DOHH2 (cell line): Measurements from ENCODE around the gene SAT2.
"Not testable (repeated sequence)": the region's sequence is repeated elsewhere in the genome, so short reads cannot be mapped to it uniquely, and the experiment has no call there.

Experiments
- H3F3A ChIP-seq: fragments of 200-600 bp; sonication (generic), shearing (Covaris generic); 2 replicates; pipeline ENCODE4 v1.6.0; 2016; ENCODE audit warnings: antibody characterized with exemption, mild to moderate bottlenecking; ENCODE audit not compliant: control insufficient read depth, insufficient read depth
- H3K27ac ChIP-seq: fragments of 200-600 bp; sonication (generic); 2 replicates; pipeline ENCODE4 v1.5.1; 2014; ENCODE audit warnings: low read depth, mild to moderate bottlenecking, low read length, moderate library complexity
- H3K27me3 ChIP-seq: fragments of 200-600 bp; sonication (generic); 2 replicates; pipeline ENCODE4 v1.6.1; 2014; ENCODE audit warnings: mild to moderate bottlenecking, low read length, mixed read lengths; ENCODE audit not compliant: control insufficient read depth
- H3K36me3 ChIP-seq: fragments of 200-600 bp; sonication (generic); 2 replicates; pipeline ENCODE4 v1.6.1; 2014; ENCODE audit warnings: mild to moderate bottlenecking, low read length, moderate library complexity, mixed read lengths; ENCODE audit not compliant: control insufficient read depth
- H3K4me1 ChIP-seq: fragments of 200-600 bp; sonication (generic); 2 replicates; pipeline ENCODE4 v1.6.1; 2014; ENCODE audit warnings: mild to moderate bottlenecking, low read length, mixed read lengths; ENCODE audit not compliant: control insufficient read depth
- H3K4me2 ChIP-seq: fragments of 200-600 bp; sonication (generic); 2 replicates; pipeline ENCODE4 v1.6.0; 2014; ENCODE audit warnings: mild to moderate bottlenecking, low read length, moderate library complexity
- H3K4me3 ChIP-seq: fragments of 200-600 bp; sonication (generic); 2 replicates; pipeline ENCODE4 v1.5.1; 2014; ENCODE audit warnings: mild to moderate bottlenecking, low read length, mixed read lengths
- H3K79me2 ChIP-seq: fragments of 200-600 bp; sonication (generic); 2 replicates; pipeline ENCODE4 v1.6.1; 2014; ENCODE audit warnings: mild to moderate bottlenecking, low read length, mixed read lengths; ENCODE audit not compliant: control insufficient read depth
- H3K9me2 ChIP-seq: fragments of 200-600 bp; sonication (generic); replicated peaks from 2 replicates; pipeline ENCODE4 v1.6.1; 2014; ENCODE audit warnings: mild to moderate bottlenecking, low read length, mixed read lengths; ENCODE audit not compliant: control insufficient read depth
- H3K9me3 ChIP-seq: fragments of 200-600 bp; sonication (generic); 2 replicates; pipeline ENCODE4 v1.6.1; 2014; ENCODE audit warnings: antibody characterized with exemption, low read length, mixed read lengths; ENCODE audit not compliant: control insufficient read depth, insufficient read depth
- H4K20me1 ChIP-seq: fragments of 200-600 bp; sonication (generic); 2 replicates; pipeline ENCODE4 v1.6.0; 2014; ENCODE audit warnings: low read depth, mild to moderate bottlenecking, antibody characterized with exemption, low read length, moderate library complexity; ENCODE audit not compliant: control insufficient read depth, insufficient read depth
- EZH2phosphoT487 ChIP-seq: fragments of 200-600 bp; sonication (generic); IDR thresholded peaks from 2 replicates; pipeline ENCODE4 v1.6.1; 2017; ENCODE audit warnings: borderline replicate concordance, mild to moderate bottlenecking, antibody characterized with exemption, low read length, moderate library complexity, mixed read lengths
- TF ChIP-seq, protein P1 (sequence below): fragments of 200-600 bp; sonication (generic); IDR thresholded peaks from one replicate; pipeline ENCODE4 v1.5.1; 2014; ENCODE audit warnings: antibody characterized with exemption, mild to moderate bottlenecking, low read depth, low read length; ENCODE audit not compliant: poor library complexity, severe bottlenecking

The SAT2 gene

DNA sequence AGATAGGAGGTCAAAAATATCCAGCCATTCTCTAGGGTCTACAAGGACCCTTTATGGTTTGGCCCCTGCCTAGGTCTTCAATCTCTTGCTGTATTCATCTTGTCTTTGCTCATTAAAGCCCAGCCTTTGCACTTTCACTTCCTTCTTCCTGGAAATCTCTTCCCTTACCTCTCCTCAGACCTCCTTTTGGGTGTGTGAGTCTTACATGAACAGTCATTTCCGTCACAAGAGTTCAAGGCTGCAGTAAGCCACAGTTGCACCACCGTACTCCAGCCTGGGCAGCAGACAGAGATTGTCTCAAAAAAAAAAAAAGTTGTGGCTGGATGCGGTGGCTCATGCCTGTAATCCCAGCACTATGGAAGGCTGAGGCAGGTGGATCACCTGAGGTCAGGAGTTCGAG lies 17.2 kb upstream of the SAT2 start:
- H3K27me3 ChIP-seq: peaks cover 6% of the 10 kb centered on the region
- no peak overlapping the region for H3K27ac ChIP-seq
- H3K79me2 ChIP-seq: no peaks in the 10 kb centered on the region
- H3K9me3 ChIP-seq: no peaks in the 10 kb centered on the region
- H3K4me3 ChIP-seq: no peak overlapping the region
- no peaks in the 10 kb centered on the region for H3K36me3 ChIP-seq
- TF ChIP-seq, protein P1, sequence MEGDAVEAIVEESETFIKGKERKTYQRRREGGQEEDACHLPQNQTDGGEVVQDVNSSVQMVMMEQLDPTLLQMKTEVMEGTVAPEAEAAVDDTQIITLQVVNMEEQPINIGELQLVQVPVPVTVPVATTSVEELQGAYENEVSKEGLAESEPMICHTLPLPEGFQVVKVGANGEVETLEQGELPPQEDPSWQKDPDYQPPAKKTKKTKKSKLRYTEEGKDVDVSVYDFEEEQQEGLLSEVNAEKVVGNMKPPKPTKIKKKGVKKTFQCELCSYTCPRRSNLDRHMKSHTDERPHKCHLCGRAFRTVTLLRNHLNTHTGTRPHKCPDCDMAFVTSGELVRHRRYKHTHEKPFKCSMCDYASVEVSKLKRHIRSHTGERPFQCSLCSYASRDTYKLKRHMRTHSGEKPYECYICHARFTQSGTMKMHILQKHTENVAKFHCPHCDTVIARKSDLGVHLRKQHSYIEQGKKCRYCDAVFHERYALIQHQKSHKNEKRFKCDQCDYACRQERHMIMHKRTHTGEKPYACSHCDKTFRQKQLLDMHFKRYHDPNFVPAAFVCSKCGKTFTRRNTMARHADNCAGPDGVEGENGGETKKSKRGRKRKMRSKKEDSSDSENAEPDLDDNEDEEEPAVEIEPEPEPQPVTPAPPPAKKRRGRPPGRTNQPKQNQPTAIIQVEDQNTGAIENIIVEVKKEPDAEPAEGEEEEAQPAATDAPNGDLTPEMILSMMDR: no peak
- TF ChIP-seq EZH2phosphoT487: no peak
- no peak overlapping the region for H3K4me2 ChIP-seq
- no peaks in the 10 kb centered on the region for H3F3A ChIP-seq
- H4K20me1 ChIP-seq: no peaks in the 10 kb centered on the region
- peaks cover 7% of the 10 kb centered on the region for H3K4me1 ChIP-seq
- H3K9me2 ChIP-seq: no peaks in the 10 kb centered on the region

DNA sequence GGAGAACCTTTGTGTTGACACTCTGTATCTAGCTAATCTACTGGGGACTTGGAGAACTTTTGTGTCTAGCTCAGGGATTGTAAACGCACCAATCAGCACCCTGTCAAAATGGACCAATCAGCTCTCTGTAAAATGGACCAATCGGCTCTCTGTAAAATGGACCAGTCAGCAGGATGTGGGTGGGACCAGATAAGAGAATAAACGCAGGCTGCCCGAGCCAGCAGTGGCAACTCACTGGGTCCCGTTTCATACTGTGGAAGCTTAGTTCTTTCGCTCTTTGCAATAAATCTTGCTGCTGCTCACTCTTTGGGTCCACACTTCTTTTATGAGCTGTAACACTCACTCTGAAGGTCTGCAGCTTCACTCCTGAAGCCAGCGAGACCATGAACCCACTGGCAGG lies 14.0 kb upstream of the SAT2 start:
- H3K9me2 ChIP-seq: not testable (repeated sequence)

DNA sequence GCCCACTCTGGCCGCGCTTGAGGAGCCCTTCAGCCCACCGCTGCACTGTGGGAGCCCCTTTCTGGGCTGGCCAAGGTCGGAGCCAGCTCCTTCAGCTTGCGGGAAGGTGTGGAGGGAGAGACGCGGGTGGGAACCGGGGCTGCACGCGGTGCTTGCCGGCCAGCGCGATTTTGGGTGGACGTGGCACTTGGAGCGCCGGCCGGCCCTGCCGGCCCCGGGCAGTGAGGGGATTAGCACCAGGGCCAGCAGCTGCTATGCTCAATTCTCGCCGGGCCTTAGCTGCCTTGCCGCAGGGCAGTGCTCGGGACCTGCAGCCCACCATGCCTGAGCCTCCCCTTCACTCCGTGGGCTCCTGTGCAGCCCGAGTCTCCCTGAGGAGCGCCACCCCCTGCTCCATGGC lies 13.2 kb upstream of the SAT2 start:
- no peaks in the 10 kb centered on the region for H3K36me3 ChIP-seq
- H3K79me2 ChIP-seq: no peaks in the 10 kb centered on the region
- peaks cover 7% of the 10 kb centered on the region for H3K4me1 ChIP-seq
- no peaks in the 10 kb centered on the region for H3K9me3 ChIP-seq
- no peak for TF ChIP-seq EZH2phosphoT487
- TF ChIP-seq, protein P1: no peak
- H4K20me1 ChIP-seq: no peaks in the 10 kb centered on the region
- no peaks in the 10 kb centered on the region for H3K9me2 ChIP-seq
- H3K27ac ChIP-seq: no peak overlapping the region
- no peak overlapping the region for H3K4me2 ChIP-seq
- no peaks in the 10 kb centered on the region for H3K27me3 ChIP-seq
- H3K4me3 ChIP-seq: no peak overlapping the region
- H3F3A ChIP-seq: no peaks in the 10 kb centered on the region

More for the DNA sequence above, 14.0 kb upstream of the SAT2 start:
- not testable (repeated sequence) for H3K4me1 ChIP-seq, H3K79me2 ChIP-seq, H3F3A ChIP-seq, H3K36me3 ChIP-seq, H3K27ac ChIP-seq, H3K27me3 ChIP-seq, H3K4me2 ChIP-seq, H3K9me3 ChIP-seq, H3K4me3 ChIP-seq, H4K20me1 ChIP-seq

DNA sequence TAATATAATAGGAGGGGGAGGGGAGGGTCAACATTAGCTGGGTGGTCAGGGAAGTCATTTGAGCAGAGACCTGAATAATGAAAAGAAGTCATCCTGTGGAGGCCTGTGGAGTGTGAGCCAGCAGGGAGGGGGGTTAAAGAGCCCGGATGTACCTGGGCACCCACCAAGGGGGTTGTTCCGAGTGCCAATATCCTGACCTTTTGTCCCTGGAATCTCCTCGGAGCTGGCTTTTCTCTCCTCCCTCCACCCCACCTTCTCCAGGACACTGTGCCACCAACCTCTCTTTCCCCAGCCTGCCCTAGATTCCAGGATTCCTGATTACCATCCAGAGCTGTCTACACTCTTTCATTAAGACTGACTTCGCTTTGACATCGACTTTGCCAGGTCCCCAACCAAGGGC lies 8.5 kb upstream of the SAT2 start:
- Histone ChIP-seq H3K9me2 (no peaks in the 10 kb centered on the region), H3F3A (no peaks in the 10 kb centered on the region), H3K79me2 (no peaks in the 10 kb centered on the region), H3K27ac (no peak overlapping the region), H3K4me1 (no peaks in the 10 kb centered on the region), H3K27me3 (no peaks in the 10 kb centered on the region; the same call in 1 of the 2 replicates), H3K9me3 (no peaks in the 10 kb centered on the region), H3K4me3 (no peak overlapping the region), H3K4me2 (no peak overlapping the region), H3K36me3 (no peaks in the 10 kb centered on the region), H4K20me1 (no peaks in the 10 kb centered on the region)
- no peak for TF ChIP-seq EZH2phosphoT487
- TF ChIP-seq, protein P1: no peak
